ENCODE data around the gene CAVIN2.

The CAVIN2 gene

DNA sequence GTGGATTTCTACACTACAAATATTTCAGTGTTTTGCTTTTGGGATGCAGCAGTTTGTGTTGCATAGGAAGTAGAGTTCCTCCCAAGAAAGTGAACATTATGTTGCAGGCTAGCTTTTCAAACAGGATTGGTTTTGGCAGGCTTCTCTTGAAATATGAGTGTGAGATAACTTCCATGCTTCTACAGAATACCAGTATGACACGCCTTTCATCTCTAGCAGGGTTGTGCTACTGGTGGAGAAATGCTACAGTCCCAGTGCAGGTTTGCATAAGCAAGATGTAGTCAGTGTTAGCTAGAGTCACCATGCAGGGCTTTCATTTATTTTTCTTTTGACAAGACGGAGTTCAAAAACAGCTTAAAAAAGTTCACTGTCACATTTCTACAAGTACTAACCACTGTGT lies 17.1 kb upstream of the CAVIN2 start:
- DNase-seq, result no peak

DNA sequence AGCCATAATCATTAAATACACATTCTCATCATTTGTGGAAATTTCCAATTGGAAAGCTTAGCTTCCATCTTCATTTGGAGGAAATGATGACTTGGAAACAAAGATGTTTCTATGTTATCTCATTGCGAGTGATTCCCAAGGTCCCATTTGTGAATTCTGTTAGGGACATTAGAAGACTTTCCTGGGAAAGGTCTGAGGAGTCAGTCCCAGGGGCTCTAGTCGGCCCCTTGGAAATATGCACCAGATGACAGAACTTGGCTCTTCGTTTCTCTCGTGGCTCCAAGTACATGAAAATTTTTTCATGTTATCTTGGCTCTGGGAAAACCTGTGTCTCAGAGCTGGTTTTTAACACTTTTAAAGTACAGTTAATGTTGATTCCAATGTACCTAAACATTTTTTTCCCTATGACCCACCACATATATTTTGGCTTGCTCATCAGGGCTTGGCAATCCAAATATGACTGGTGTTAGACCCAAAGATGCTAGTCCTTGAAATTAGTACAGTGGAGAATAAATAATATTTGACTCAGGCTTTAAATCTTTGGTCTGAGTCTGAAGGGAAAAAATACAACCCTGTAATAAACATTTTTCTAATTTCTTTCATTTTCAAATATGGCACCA lies 15.4 kb upstream of the CAVIN2 start:
- no peak for DNase-seq

- DNase-seq, result no peak
Measured at GRCh38 chr2:191860760-191861466, 14.0 kb upstream of the CAVIN2 start.

DNA sequence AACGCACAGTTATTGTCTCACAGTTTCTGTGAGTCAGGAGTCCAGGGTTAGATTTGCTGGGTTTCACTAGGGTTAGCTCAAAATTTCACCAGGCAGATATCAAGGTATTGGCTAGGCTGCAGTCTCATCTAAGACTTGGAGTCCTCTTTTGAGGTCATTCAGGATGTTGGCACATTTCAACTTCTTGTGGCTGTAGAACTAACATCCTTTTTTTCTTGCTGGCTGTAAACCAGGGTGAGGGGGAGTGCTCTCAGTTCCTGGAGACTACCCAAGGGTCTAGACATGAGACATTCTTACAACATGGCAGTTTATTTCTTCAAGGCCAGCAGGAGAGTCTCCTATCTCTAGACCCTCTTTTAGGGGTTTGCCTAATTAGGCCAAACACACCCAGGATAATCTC lies 12.8 kb upstream of the CAVIN2 start:
- no peak for DNase-seq

GRCh38 chr2:191857886-191858285 lies 11.0 kb upstream of the CAVIN2 start:
- no peak for DNase-seq

GRCh38 chr2:191857259-191857805 lies 10.4 kb upstream of the CAVIN2 start:
- DNase-seq, result no peak

DNA sequence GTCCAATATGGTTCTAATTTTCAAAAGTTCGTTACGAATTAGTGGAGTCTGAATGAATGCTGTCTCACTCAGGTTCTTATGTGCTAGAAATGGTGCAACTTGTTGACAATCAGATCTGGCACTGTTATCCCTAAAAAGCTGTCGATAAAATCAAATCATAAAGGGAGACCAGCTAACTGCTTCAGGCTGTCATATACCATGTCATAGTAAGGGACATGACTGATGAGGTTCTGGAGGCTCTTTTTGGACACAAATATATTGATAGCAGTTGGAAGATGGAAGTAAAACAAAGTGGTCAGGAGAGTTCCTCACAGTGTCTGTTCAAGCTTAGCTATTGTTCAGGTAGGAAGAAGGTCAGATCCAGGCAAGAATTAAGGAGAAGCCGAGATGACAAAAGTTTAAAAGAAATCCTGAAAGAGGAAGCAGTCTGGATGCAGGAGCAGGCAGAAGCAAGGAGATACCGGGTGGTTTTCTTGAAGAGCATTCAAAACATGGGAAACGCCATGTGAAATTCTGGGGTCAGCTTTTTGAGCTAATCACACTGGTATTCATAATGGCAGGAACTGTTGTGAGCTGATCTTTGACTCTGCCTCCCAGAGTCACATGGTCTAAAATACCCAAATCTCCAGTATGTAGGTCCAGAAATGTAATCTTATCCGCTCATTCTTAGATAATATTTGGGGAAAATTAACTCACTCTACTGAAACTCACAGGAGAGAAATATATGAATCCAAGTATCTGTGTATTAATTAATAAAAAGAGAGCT lies 9.4 kb upstream of the CAVIN2 start:
- no peak for DNase-seq

DNA sequence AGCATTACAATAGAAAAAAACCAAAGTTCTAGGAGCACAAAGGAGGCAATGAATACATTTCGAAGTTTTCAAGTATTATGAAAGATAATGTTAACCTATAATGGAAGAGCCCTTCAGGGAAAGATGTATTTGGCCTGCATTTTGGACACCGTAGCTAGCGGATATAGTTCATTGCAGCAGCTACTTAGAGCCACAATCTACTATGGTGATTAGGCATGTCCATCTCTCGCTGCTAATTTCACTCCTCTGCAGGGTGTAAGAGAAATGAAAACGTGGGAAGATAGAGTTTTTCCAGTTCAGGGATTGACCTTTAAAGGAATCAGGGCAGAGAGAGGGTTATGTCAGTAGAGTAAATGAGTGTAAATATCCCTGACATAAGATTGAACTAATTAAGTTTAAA lies 8.5 kb upstream of the CAVIN2 start:
- no peak for DNase-seq

GRCh38 chr2:191854382-191855372 lies 7.8 kb upstream of the CAVIN2 start:
- no peak for DNase-seq

DNA sequence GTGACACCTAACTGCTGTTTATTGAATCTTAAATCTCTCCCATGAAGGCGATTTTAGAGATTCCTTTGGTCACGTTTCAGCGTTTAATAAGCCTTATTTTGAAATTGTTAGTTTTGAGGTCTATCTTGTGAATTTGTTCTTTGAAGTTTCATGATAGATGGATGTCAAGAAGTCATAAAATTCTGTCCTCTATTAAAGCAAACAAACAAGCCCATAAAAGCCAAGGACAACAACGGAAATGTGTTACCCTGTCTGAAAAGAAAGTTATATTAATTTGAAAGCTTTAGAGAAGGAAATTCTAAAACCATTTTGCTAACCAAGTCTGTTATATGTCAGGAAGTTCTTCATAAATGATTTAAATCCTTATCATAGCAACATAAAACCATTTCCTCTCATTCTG lies 7.0 kb upstream of the CAVIN2 start:
- no peak for DNase-seq

- DNase-seq, result no peak
Measured at GRCh38 chr2:191851158-191851557, 4.3 kb upstream of the CAVIN2 start.

GRCh38 chr2:191848771-191849767 lies 2.2 kb upstream of the CAVIN2 start:
- DNase-seq, result no peak

DNA sequence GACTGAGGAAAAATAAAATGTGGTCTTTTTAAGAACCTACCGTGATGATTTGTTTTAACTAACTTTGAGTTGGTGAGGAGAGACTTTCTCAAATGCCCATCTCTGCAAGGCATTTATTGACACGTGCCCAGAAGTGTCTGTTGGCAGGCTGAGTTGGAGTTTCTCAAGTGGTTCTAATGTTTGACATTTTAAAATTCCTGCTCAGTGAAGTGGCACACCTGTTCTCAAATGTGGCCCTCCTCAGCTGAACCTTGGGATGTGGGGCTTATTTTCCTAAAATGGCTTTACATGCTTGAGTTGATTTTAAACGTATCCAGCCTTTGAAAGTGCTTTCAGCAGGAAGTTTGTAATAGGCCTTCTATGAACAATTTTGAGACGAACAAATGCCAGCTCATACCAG lies 876 bp upstream of the CAVIN2 start:
- DNase-seq, result no peak

GRCh38 chr2:191845876-191846514 lies 893 bp downstream of the CAVIN2 start:
- no peak for DNase-seq

DNA sequence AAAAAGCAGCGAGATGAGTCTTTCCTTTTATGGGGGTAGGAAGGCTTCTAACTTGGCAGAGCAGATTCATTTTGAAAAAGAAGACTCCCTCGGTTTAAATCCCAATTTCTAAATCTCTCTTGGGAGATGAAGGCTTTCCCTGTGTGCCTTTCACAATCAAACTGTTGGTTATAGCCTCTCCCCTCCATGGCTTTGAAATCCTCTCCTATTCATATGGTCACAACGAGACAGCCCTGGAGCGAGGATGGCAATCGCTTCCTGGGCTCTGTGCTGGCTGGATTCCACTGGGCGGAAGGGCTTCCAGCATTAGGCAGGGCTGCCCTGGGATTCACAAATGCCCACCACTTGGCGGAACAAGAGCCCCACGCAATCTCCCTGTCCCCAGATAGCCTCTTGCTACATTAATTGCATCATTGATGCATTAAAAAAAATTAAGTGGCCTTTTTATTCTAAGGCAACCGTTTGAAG lies 1.6 kb downstream of the CAVIN2 start:
- no peak for DNase-seq

- DNase-seq, result no peak
Measured at GRCh38 chr2:191844706-191845105, 2.2 kb downstream of the CAVIN2 start.

DNA sequence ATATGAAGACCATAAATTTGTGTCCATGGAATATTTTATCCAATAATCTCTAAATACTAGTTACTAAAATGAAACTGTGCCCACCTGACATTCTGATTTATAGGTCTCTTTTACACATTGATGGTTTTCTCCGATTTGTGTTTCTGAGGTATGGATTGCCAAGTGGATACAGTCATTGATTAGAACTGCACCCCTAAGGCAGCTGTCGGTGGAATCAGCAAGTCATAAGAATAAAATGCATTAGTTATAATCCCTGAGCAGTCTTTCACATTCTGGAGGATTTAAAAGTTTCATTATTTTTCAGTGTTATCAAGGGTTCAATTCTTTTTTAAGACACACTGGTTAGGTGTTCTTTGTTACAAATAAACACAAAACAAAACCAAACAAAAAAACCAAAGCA lies 6.0 kb downstream of the CAVIN2 start:
- no peak for DNase-seq

DNA sequence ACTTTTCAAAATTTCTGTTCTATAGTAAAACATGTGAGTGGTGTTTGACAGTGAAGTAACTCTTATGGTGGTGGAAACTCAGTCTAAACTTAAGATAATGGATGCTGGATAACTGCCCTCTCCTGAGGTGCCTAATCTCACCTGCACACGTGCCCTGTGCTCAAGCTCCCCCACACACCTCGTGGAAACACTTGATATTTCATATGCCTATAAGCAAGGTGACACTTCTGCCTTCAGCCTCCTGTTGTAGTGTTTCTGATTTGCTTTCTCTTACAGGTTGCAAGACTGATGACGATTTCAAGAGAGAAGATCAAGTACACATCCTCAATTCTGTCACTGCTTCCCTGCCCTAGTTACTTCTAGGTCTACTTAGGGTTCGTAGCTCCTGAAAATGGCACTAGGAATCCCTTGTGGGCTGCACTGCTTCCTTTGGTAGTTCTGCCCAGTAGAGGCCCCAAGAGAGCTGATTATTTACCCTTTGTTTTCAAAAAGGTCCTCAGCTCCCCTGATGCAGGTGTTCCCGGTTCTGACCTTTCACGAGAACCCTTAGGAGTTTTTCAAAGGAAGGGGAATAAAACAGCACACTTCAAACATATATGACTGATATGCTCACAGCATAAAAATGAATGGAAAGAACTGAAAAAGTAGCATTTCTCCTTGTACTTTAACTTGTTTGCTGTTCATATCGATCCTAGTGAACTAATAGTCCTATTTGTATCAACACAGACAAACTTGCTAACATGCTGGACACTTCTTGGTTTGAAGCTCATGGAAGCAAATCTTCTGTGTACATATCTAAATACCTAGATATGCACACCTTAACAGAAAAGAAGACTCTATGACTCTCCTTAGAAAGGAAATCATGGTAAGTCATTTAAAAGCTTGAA lies 6.7 kb downstream of the CAVIN2 start:
- no peak for DNase-seq

GRCh38 chr2:191838526-191838925 lies 8.4 kb downstream of the CAVIN2 start:
- DNase-seq, result no peak

Data from NCI-H524 treated with DMSO at 0.1 percent for 48 hours (cell line).